Measurements from ENCODE around the gene ZNF800. TPM values are rescaled to one million over a fixed set of nuclear protein-coding genes. Genes with fewer than 3 reads are reported as not detected.

The ZNF800 gene
- total RNA-seq, 4 donors from 2014 or later = 24.7 to 35.6 (median 27.9) TPM

GRCh38 chr7:127377425-127377824, 15.1 kb downstream of the ZNF800 start:
- Histone ChIP-seq H3K27me3 (no peaks in the 10 kb centered on the region), H3K9me3 (no peaks in the 10 kb centered on the region), H3K4me1 (peaks cover 0 to 8% (median 3%) of the 10 kb centered on the region in 4 donors), H3K4me3 (no peak overlapping the region), H3K36me3 (peaks cover 7 to 30% (median 21%) of the 10 kb centered on the region in 4 donors), H3K27ac (replicated peaks in 1 of 4) (no peak overlapping the region)
- TF ChIP-seq CTCF (IDR thresholded peaks at IDR 0.05) = no peak
- no peak for TF ChIP-seq POLR2A (IDR thresholded peaks at IDR 0.05; ENCODE audit: low read depth)
- TF ChIP-seq EP300 (IDR thresholded peaks at IDR 0.05) = no peak
- no peak for TF ChIP-seq POLR2AphosphoS5 (IDR thresholded peaks at IDR 0.05)
- 50% methylated on average over 1 of the region's 1 CpG for WGBS
- intact Hi-C loops (cut with DNase I) = no loop called here
- no peak for DNase-seq (ENCODE audit: extremely low spot score)

GRCh38 chr7:127375631-127376030, 16.9 kb downstream of the ZNF800 start:
- Histone ChIP-seq H3K4me1 (peaks cover 0 to 8% (median 3%) of the 10 kb centered on the region in 4 donors), H3K27ac (replicated peaks in 1 of 4) (no peak overlapping the region), H3K9me3 (no peaks in the 10 kb centered on the region), H3K4me3 (no peak overlapping the region), H3K27me3 (no peaks in the 10 kb centered on the region), H3K36me3 (peaks cover 7 to 33% (median 25%) of the 10 kb centered on the region in 4 donors)
- intact Hi-C loops (cut with DNase I) = no loop called here
- WGBS = 96% methylated on average over 1 of the region's 1 CpG
- DNase-seq (ENCODE audit: extremely low spot score) = no peak
- TF ChIP-seq POLR2AphosphoS5 (IDR thresholded peaks at IDR 0.05) (no peak), EP300 (IDR thresholded peaks at IDR 0.05) (no peak)

GRCh38 chr7:127367679-127368078, 24.8 kb downstream of the ZNF800 start:
- H3K4me1 ChIP-seq = no peaks in the 10 kb centered on the region
- H3K27ac ChIP-seq (replicated peaks in 1 of 4) = no peak overlapping the region
- H3K27me3 ChIP-seq = no peaks in the 10 kb centered on the region
- no peaks in the 10 kb centered on the region for H3K9me3 ChIP-seq
- H3K36me3 ChIP-seq = peaks cover 5 to 27% (median 17%) of the 10 kb centered on the region in 4 donors
- intact Hi-C loops (cut with DNase I) = no loop called here
- 94% methylated on average over 2 of the region's 2 CpGs for WGBS
- no peak for DNase-seq (ENCODE audit: extremely low spot score)
- H3K4me3 ChIP-seq = no peak overlapping the region
- TF ChIP-seq CTCF (IDR thresholded peaks at IDR 0.05) = no peak
- no peak for TF ChIP-seq EP300 (IDR thresholded peaks at IDR 0.05)
- TF ChIP-seq POLR2AphosphoS5 (IDR thresholded peaks at IDR 0.05) = no peak
- TF ChIP-seq POLR2A (IDR thresholded peaks at IDR 0.05; ENCODE audit: low read depth) = no peak

- Histone ChIP-seq H3K36me3 (peaks cover 5 to 27% (median 18%) of the 10 kb centered on the region in 4 donors), H3K27me3 (no peaks in the 10 kb centered on the region), H3K4me3 (no peak overlapping the region), H3K4me1 (no peaks in the 10 kb centered on the region), H3K27ac (replicated peaks in 1 of 4) (no peak overlapping the region), H3K9me3 (no peaks in the 10 kb centered on the region)
- WGBS = 98% methylated on average over 2 of the region's 2 CpGs
- intact Hi-C loops (cut with DNase I) = no loop called here
- no peak for TF ChIP-seq POLR2A (IDR thresholded peaks at IDR 0.05; ENCODE audit: low read depth)
- no peak for TF ChIP-seq CTCF (IDR thresholded peaks at IDR 0.05)
- TF ChIP-seq EP300 (IDR thresholded peaks at IDR 0.05) = no peak
- no peak for TF ChIP-seq POLR2AphosphoS5 (IDR thresholded peaks at IDR 0.05)
- DNase-seq (ENCODE audit: extremely low spot score) = no peak
Observed at GRCh38 chr7:127366680-127367079, 25.8 kb downstream of the ZNF800 start.

GRCh38 chr7:127365957-127366315, 26.6 kb downstream of the ZNF800 start:
- 94% methylated on average over 2 of the region's 2 CpGs for WGBS
- H3K27me3 ChIP-seq = no peaks in the 10 kb centered on the region
- DNase-seq (ENCODE audit: extremely low spot score) = no peak
- H3K36me3 ChIP-seq = peaks cover 9 to 31% (median 22%) of the 10 kb centered on the region in 4 donors
- H3K4me1 ChIP-seq = no peaks in the 10 kb centered on the region
- intact Hi-C loops (cut with DNase I) = no loop called here
- TF ChIP-seq EP300 (IDR thresholded peaks at IDR 0.05) (no peak), POLR2A (IDR thresholded peaks at IDR 0.05; ENCODE audit: low read depth) (no peak), CTCF (IDR thresholded peaks at IDR 0.05) (no peak), POLR2AphosphoS5 (IDR thresholded peaks at IDR 0.05) (no peak)
- no peak overlapping the region for H3K4me3 ChIP-seq
- no peak overlapping the region for H3K27ac ChIP-seq (replicated peaks in 1 of 4)
- H3K9me3 ChIP-seq = no peaks in the 10 kb centered on the region
